HG03039 (cell line): ENCODE measurements around the gene TFPI.

Source experiments
- ATAC-seq: cut with Tn5 transposase; IDR thresholded peaks from one replicate; pipeline ENCODE4 v1.9.1; 2021; ENCODE audit warnings: mild to moderate bottlenecking, moderate library complexity; ENCODE audit not compliant: unreplicated experiment

TFPI gene

DNA sequence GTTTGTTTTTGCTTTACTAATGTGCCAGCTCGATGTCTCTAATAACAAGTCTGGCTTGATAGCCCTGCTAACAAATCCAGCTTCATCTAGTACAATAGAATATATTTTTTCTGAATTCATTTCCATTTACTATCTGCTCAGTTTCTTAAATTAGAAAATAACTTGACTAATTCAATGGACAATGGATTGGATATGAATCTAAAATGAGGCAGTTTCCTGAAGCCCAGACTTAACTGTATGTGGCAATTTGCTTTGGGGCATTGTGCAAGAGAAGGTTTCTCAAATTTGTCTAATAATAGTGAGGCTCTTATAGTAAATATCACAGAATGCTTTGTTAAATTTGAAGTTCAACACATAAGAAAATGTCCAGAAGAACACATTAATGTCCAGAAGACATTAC, 132.0 kb downstream of the TFPI start:
- ATAC-seq = no peak

DNA sequence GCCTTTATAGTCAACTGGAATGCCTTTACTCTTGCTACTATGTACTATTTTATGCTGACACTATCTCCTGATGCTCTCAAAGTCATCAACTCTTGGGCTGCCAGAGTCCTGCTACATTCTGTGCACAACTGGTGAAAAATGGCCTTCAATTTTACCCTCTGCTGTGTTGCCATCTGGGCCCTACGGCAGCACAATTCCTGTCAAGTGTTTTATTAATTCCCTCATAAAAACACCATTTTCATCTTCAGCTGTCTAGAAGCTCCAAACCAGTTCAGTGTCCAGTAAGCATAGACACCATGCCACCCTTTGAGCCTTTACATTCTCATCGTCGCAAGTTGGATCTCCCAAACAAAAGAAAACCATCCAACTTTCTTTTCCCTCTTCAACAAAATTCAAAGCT, 132.7 kb downstream of the TFPI start:
- ATAC-seq = no peak

DNA sequence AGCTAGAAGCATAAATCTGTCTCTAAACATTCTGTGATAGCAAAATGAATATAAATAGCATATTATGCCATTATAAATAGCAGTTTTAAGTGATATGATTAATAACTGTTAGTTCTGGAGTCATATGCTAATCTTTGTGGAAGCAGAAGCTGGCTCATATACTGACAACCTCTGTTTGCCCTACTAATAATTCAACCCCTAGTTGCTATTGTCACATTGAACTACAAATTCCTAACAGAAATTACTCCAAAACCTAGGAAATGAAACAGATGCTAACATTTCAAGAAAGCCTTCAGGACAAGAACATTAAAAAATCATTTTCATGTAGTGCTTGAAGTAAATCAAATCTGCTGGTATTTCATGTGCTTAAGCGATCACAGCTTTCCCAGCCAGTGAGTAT, 134.4 kb downstream of the TFPI start:
- no peak for ATAC-seq

DNA sequence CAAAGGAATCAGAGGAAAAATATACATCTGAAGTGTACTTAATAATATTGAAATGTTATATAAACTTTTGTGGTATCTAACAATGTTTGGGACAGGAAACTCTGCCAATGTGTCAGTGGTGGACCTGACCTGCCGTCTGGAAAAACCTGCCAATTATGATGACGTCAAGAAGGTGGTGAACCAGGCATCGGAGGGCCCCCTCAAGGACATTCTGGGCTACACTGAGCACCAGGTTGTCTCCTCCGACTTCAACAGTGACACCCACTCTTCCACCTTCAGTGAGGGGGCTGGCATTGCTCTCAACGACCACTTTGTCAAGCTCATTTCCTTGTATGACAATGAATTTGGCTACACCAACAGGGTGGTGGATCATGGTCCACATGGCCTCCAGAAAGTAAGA, 138.8 kb downstream of the TFPI start:
- ATAC-seq = no peak
